Keratinocyte (primary cell): ENCODE data around the gene CEP85. TPM values are rescaled to one million over a fixed set of nuclear protein-coding genes. Genes with fewer than 3 reads are reported as not detected.

Experiments used
- DNase-seq: peaks from one replicate; pipeline ENCODE4 v3.0.0-alpha.2; 2011; ENCODE audit warnings: low read depth, missing footprints, low spot score
- FAIRE-seq: peaks from 2 replicates; lab custom pipeline; 2011; peaks lifted over from hg19 to GRCh38; lab: Jason Lieb, UNC
- H2AFZ ChIP-seq: 2 replicates; pipeline ENCODE4 v1.6.0; 2012; ENCODE audit warnings: low read length, control low read depth, inconsistent platforms; ENCODE audit not compliant: control insufficient read depth
- H3K27ac ChIP-seq: 2 replicates; pipeline ENCODE4 v1.5.1; 2011; ENCODE audit warnings: low read length; ENCODE audit not compliant: control insufficient read depth, insufficient read depth
- H3K27me3 ChIP-seq: 3 replicates; pipeline ENCODE4 v1.6.0; 2011; ENCODE audit warnings: low read length; ENCODE audit not compliant: control insufficient read depth, insufficient read depth; ENCODE audit errors: extremely low read depth
- H3K36me3 ChIP-seq, 2 experiments: 2 replicates in 1 of 2; 3 replicates in 1 of 2; pipeline ENCODE4 v1.5.1; 2011; ENCODE audit warnings: low read length in 2 of 2, mild to moderate bottlenecking in 1 of 2; ENCODE audit not compliant: control insufficient read depth in 2 of 2, insufficient read depth in 2 of 2; ENCODE audit errors: extremely low read depth in 1 of 2
- H3K4me1 ChIP-seq: 3 replicates; pipeline ENCODE4 v1.5.1; 2011; ENCODE audit warnings: low read length; ENCODE audit not compliant: control insufficient read depth, insufficient read depth; ENCODE audit errors: extremely low read depth
- H3K4me2 ChIP-seq: 3 replicates; pipeline ENCODE4 v1.6.0; 2011; ENCODE audit warnings: low read depth, low read length; ENCODE audit not compliant: control insufficient read depth, insufficient read depth; ENCODE audit errors: extremely low read depth
- H3K4me3 ChIP-seq, 3 experiments: fragments of 200-600 bp in 1 of 3; sonication (generic) in 1 of 3; 2 replicates in 2 of 3; 3 replicates in 1 of 3; pipeline ENCODE4 v1.5.1; 2011 to 2016; ENCODE audit warnings: low read length in 3 of 3, mild to moderate bottlenecking in 3 of 3, control low read depth in 2 of 3, inconsistent platforms in 1 of 3, low read depth in 1 of 3, mixed read lengths in 1 of 3, mixed run types in 1 of 3, moderate library complexity in 1 of 3; ENCODE audit not compliant: control insufficient read depth in 2 of 3, insufficient read depth in 2 of 3; ENCODE audit errors: extremely low read depth in 1 of 3
- H3K79me2 ChIP-seq: 2 replicates; pipeline ENCODE4 v1.6.0; 2012; ENCODE audit warnings: low read length; ENCODE audit not compliant: control insufficient read depth, insufficient read depth
- H3K9ac ChIP-seq: 3 replicates; pipeline ENCODE4 v1.6.0; 2011; ENCODE audit warnings: low read length; ENCODE audit not compliant: control insufficient read depth, insufficient read depth; ENCODE audit errors: extremely low read depth
- H3K9me1 ChIP-seq: 3 replicates; pipeline ENCODE4 v1.6.0; 2011; ENCODE audit warnings: low read length; ENCODE audit not compliant: control insufficient read depth, insufficient read depth; ENCODE audit errors: extremely low read depth
- H3K9me3 ChIP-seq: 2 replicates; pipeline ENCODE4 v1.5.1; 2012; ENCODE audit warnings: low read depth, low read length; ENCODE audit not compliant: control insufficient read depth
- H4K20me1 ChIP-seq: 3 replicates; pipeline ENCODE4 v1.6.0; 2011; ENCODE audit warnings: low read length; ENCODE audit not compliant: control insufficient read depth, insufficient read depth; ENCODE audit errors: extremely low read depth
- EZH2 ChIP-seq: IDR thresholded peaks from one replicate; pipeline ENCODE4 v1.6.1; 2012; ENCODE audit warnings: inconsistent platforms, mild to moderate bottlenecking, low read length, moderate library complexity
- dilution Hi-C: fragments of 300-500 bp; cut with MboI; formaldehyde crosslinking; loops from one replicate; pipeline ENCODE4 v1.7.0; 2020; ENCODE audit warnings: low sequenced_read_pairs; ENCODE audit not compliant: extremely low pct_ligation_motif_present
- polyA plus RNA-seq, 5 experiments: library from polyadenylated mRNA; depleted of rRNA in 3 of 5; stranded (reverse) in 3 of 5; stranded (forward) in 1 of 5; unstranded in 1 of 5; fragments of >200 nt; gene quantifications; 1 replicate in 1 of 5; 2 replicates in 3 of 5; 3 replicates in 1 of 5; pipeline versions ENCODE4 v1.2.1 to v1.2.3, GENCODE V29; 2011 to 2012; ENCODE audit warnings: missing spikeins in 2 of 5, low read depth in 1 of 5, low replicate concordance in 1 of 5
- TF ChIP-seq, protein P1 (sequence below), 3 experiments: IDR thresholded peaks in 1 of 3; conservative IDR thresholded peaks in 1 of 3; optimal IDR thresholded peaks in 1 of 3; 2 replicates in 2 of 3; 3 replicates in 1 of 3; pipeline versions ENCODE3 to v1.5.1; 2011; ENCODE audit warnings: low read length in 3 of 3, mild to moderate bottlenecking in 3 of 3, moderate library complexity in 2 of 3, control low read depth in 1 of 3, inconsistent platforms in 1 of 3; ENCODE audit not compliant: insufficient read depth in 2 of 3; ENCODE audit errors: extremely low read depth in 1 of 3

The CEP85 gene
- polyA plus RNA-seq, 1 donor (not counting 4 experiments of a cell fraction or from before 2014, with no cell fraction given) = 17.0 TPM

DNA sequence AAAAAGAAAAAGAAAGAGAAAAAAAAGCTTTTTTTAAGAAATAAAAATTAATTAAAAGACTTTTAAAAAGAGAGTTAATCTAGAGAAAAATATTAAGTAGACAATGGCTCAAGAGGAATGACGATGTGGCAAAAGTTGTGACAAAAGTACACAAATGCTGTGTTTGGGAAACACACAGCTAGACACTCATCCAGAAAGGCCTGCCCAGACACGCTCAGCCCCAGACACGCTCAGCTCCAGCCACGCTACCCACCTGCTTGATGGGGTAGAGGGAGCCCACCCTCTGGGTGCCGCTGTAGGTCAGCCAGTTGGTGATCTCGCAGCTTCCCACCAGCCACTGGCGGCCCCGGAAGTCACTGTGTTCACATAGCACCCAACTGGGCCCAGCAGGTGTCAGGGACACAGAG lies 94.0 kb downstream of the CEP85 start:
- Histone ChIP-seq H3K4me2 (no peak overlapping the region), H4K20me1 (no peaks in the 10 kb centered on the region), H2AFZ (no peak overlapping the region), H3K36me3 (peaks cover 0 to 18% of the 10 kb centered on the region in 2 experiments), H3K4me3 (no peak overlapping the region), H3K27me3 (no peaks in the 10 kb centered on the region), H3K9ac (no peak overlapping the region), H3K79me2 (no peaks in the 10 kb centered on the region), H3K4me1 (peaks cover 17% of the 10 kb centered on the region), H3K9me1 (no peaks in the 10 kb centered on the region), H3K9me3 (no peaks in the 10 kb centered on the region), H3K27ac (no peak overlapping the region)
- dilution Hi-C loops = no loop called here
- no peak for TF ChIP-seq EZH2
- TF ChIP-seq, protein P1, sequence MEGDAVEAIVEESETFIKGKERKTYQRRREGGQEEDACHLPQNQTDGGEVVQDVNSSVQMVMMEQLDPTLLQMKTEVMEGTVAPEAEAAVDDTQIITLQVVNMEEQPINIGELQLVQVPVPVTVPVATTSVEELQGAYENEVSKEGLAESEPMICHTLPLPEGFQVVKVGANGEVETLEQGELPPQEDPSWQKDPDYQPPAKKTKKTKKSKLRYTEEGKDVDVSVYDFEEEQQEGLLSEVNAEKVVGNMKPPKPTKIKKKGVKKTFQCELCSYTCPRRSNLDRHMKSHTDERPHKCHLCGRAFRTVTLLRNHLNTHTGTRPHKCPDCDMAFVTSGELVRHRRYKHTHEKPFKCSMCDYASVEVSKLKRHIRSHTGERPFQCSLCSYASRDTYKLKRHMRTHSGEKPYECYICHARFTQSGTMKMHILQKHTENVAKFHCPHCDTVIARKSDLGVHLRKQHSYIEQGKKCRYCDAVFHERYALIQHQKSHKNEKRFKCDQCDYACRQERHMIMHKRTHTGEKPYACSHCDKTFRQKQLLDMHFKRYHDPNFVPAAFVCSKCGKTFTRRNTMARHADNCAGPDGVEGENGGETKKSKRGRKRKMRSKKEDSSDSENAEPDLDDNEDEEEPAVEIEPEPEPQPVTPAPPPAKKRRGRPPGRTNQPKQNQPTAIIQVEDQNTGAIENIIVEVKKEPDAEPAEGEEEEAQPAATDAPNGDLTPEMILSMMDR (optimal IDR thresholded peaks at IDR 0.05 in 1 of 3, IDR thresholded peaks at IDR 0.05 in 1 of 3, conservative IDR thresholded peaks at IDR 0.05 in 1 of 3; ENCODE audit: extremely low read depth in 1 of 3, insufficient read depth in 2 of 3, low read length in 3 of 3) = no peak
- FAIRE-seq (no peak), DNase-seq (no peak)

Other genes starting within 250 kb of the CEP85 start
- gene PAFAH2, start 236.1 kb upstream of the CEP85 start, polyA plus RNA-seq = 15.5 to 17.8 TPM (median 15.9 TPM) in 3 replicates
- 0.11 to 0.13 TPM in 2 of 3 replicates, not detected in the other for gene EXTL1, start 212.4 kb upstream of the CEP85 start, polyA plus RNA-seq
- gene SLC30A2, start 188.1 kb upstream of the CEP85 start, polyA plus RNA-seq = not detected in 3 replicates
- not detected in 3 replicates for gene TRIM63, start 166.6 kb upstream of the CEP85 start, polyA plus RNA-seq
- gene PDIK1L, start 122.4 kb upstream of the CEP85 start, polyA plus RNA-seq = 1.1 to 2.8 TPM (median 1.6 TPM) in 3 replicates
- gene FAM110D, start 75.1 kb upstream of the CEP85 start, polyA plus RNA-seq = not detected in 3 replicates
- not detected in 3 replicates for gene C1orf232, start 65.2 kb upstream of the CEP85 start, polyA plus RNA-seq
- gene ZNF593, start 64.3 kb upstream of the CEP85 start, polyA plus RNA-seq = 26.0 to 45.2 TPM (median 28.1 TPM) in 3 replicates
- 0.15 TPM in 1 of 3 replicates, not detected in the others for gene ZNF593OS, start 62.4 kb upstream of the CEP85 start, polyA plus RNA-seq
- gene CNKSR1, start 56.7 kb upstream of the CEP85 start, polyA plus RNA-seq = 10.6 to 20.2 TPM (median 12.8 TPM) in 3 replicates
- gene CATSPER4, start 43.6 kb upstream of the CEP85 start, polyA plus RNA-seq = 0.04 to 0.06 TPM in 2 of 3 replicates, not detected in the other
- 175 to 234 TPM (median 196 TPM) in 3 replicates for gene SH3BGRL3, start 45.9 kb downstream of the CEP85 start, polyA plus RNA-seq
- gene UBXN11, start 72.4 kb downstream of the CEP85 start, polyA plus RNA-seq = 5.2 to 6.8 TPM (median 6.6 TPM) in 3 replicates
- 0.22 to 0.27 TPM in 2 of 3 replicates, not detected in the other for gene CD52, start 83.8 kb downstream of the CEP85 start, polyA plus RNA-seq
- 6.0 to 15.5 TPM (median 7.9 TPM) in 3 replicates for gene CRYBG2, start 119.9 kb downstream of the CEP85 start, polyA plus RNA-seq
- not detected in 3 replicates for gene ZNF683, start 138.6 kb downstream of the CEP85 start, polyA plus RNA-seq
- 0.03 TPM in 1 of 3 replicates, not detected in the others for gene LIN28A, start 176.6 kb downstream of the CEP85 start, polyA plus RNA-seq
- 39.5 to 56.5 TPM (median 41.2 TPM) in 3 replicates for gene DHDDS, start 198.1 kb downstream of the CEP85 start, polyA plus RNA-seq
- gene HMGN2, start 238.2 kb downstream of the CEP85 start, polyA plus RNA-seq = 38.5 to 222 TPM (median 130 TPM) in 3 replicates